Astrocyte of the cerebellum (primary cell): Measurements from ENCODE around the gene SEMA3F.

Experiments used
- DNase-seq: peaks from one replicate; pipeline ENCODE4 v3.0.0-alpha.2; 2011; ENCODE audit warnings: low read depth
- H3K4me3 ChIP-seq: 2 replicates; pipeline ENCODE4 v1.5.1; 2011; ENCODE audit warnings: mild to moderate bottlenecking, low read depth, low read length, moderate library complexity
- CTCF ChIP-seq: IDR thresholded peaks from 2 replicates; pipeline ENCODE4 v1.5.1; 2012; ENCODE audit warnings: low read length, low read depth, moderate library complexity, mild to moderate bottlenecking; ENCODE audit errors: missing control alignments
- in situ Hi-C: cut with HindIII; loops from 2 replicates; pipeline ENCODE4 v1.10.0; 2017; ENCODE audit warnings: low sequenced_read_pairs

Gene SEMA3F

DNA sequence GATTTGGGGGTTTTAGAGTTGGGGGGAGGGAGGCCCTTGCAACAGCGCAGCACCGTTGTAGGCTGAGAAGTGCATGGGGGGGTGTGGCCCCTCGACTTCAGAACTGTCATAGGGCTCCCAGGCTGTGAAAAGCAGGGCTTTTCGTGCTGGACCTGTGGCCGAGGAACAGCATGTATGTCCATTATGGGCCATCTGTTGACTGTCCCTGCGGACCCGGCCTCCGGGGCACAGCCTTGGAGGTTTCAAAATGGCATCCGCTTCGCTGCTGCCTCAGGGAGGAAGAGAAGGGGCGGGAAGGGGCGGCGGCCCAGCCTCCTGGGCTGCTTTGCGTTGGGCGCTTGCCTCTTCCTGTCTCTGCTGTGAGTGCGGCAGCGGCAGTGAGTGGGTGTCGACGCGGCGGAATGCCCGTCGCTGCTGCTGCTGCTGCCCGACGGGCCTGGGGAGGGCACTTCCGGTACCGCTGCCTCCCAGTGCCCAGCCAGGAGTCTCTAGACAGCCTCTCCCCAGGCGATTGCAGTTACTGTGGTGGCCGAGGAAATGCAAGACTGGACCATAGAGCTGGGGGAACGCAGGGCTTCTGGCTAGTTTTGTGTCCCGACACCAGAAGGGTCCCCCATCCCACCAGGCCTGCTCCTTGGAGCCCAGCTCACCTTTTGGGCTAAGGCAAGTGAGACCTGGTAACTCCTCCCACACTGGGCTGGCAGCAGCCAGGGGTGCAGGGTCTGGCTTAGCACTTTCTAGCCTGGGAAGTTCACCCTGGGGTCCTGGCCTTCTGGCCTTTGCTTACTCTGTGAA lies 82.8 kb downstream of the SEMA3F start:
- no peak for DNase-seq
- peak overlapping the region; percentile 94 for H3K4me3 ChIP-seq
- TF ChIP-seq CTCF, result no peak
- in situ Hi-C loops, result no loop called here

- TF ChIP-seq CTCF, result peak; percentile 26
- DNase-seq, result no peak
- H3K4me3 ChIP-seq, result peak overlapping the region; percentile 94
- in situ Hi-C loops, result no loop called here
These were observed 83.5 kb downstream of the SEMA3F start for GRCh38 chr3:50238549-50239026.
